Right forelimb (tissue), 1 donor: ENCODE results near the gene KRT32.
"Not testable (repeated sequence)": the region's sequence is repeated elsewhere in the genome, so short reads cannot be mapped to it uniquely, and the experiment has no call there.

Experiments used
- DNase-seq: peaks from one replicate; pipeline ENCODE4 v3.0.0-alpha.2; 2018

The KRT32 gene

DNA sequence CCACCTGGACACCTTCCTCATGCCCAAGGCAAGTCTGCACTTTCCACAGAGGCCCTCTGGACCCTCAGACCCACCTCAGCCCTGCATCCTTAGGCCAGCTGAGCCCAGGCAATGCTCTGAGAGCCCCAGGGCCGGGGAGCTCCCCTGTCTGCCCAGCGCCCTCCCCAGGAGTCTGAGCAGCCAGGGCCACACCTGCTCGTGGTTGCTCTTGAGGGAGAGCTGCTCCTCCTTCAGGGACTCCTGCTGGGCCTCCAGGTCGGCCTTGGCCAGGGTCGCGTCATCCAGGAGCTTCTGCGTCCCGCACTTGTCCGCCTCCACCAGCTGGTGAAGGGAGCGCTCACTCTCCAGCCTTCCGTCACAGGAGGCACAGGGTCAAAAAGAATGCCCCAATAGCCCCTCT is 44.6 kb downstream of the KRT32 start:
- not testable (repeated sequence) for DNase-seq

DNA sequence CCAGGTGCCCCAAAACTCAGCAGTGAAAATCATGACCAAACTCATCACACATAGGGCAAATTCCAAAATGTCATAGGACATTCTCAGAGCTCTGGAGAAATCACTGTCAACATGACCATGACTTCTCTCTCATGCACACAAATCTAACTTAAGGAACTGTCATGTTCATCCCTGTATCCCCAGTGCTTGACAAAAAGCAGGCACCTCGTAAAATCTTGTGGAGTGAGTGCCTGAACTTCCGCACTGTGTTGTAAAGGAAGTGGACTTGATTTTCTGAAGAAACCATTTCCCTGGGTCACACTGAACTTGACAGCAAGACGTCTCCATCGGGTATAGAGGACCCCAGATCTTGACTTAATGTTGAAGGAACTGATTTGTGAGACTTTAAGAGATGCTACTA is 45.6 kb downstream of the KRT32 start:
- no peak for DNase-seq

DNA sequence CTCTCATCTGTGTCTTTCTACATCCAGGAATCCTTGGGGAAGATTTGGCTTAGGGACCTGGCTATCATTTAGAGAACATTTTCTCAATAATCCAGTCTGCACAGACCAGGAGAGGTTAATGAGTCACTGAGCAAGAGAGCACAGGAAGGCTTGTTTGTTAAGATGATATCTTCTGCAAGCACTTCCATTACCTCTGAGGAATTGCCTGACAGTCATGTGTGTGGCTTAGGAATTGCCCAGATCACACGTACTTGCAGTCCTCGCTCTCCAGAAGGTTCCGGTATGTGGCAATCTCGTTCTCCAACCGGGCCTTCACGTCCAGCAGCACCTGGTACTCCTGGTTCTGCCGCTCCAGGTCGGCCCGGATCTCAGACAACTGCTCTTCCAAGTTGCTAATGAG is 46.1 kb downstream of the KRT32 start:
- DNase-seq: no peak

DNA sequence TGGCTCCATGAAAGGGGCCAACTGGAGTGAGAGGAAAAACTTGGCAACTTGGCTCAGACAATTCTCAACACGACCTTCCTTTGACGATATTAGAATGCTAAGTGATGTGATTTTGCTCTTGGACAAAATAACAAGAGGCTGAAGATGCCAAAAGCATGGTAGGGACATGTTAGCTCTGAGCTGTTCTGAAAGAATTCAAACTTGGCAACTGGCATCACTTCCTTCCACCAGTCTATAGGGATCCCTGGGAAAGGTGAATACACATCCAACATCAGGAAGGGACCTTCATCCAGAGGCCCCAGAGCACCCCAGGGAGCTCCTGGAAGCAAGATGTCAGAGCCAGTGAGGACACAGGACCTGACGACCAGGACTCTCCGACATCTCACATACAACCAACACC is 47.1 kb downstream of the KRT32 start:
- DNase-seq: no peak

DNA sequence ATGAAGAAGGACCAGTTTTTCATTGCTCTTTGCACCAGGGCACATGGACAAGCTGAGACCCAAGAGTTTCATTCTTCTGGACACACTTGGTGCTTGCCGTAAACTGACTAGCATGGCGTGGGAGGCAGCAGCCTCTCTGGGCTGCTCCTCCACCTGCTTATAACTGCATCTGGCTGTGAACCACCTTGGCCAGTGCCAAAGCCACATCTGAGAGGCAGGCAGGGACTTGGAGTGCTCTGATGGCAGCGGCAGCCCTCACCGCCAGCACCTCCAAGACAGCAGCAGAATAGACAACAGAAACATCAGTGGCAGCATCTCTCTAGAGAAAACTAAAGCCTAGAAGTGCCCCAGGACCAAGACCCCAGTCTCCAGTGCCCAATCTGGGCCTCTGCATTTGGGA is 47.5 kb downstream of the KRT32 start:
- no peak for DNase-seq

DNA sequence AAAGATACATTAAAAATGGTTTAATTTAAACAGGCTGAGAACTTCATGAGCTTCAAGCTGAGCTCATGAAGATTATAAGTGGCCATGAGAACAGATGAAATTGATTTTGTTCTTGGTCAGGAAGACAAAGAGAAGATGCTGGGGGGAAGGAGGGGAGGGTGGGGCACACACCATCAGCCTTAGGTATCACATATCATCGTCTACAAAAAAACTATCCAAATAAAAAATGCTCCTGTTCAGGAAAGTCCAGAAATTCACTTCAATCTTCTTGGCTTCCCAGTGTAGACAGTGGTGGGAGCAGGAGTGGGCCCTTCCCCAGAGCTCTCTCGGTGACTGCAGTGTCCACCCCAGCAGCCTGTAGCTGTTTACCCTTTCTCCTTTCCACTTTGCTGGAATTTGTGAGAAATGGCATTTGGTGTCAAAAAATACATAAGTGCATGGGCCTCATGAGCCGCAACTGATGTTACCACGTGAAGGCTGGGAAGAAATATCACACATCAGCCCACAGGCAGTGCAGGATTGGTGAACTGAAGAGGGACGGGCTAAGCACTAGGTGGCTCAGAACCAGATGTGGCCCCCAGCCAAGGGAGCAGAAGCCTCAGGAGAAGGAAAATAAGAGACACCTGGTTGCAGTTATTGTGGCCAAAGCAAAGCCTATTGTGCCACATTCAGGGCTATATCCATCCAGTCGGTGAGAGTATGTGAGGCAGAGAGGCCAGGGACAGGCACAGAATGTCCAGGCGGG is 48.9 kb downstream of the KRT32 start:
- DNase-seq: no peak

DNA sequence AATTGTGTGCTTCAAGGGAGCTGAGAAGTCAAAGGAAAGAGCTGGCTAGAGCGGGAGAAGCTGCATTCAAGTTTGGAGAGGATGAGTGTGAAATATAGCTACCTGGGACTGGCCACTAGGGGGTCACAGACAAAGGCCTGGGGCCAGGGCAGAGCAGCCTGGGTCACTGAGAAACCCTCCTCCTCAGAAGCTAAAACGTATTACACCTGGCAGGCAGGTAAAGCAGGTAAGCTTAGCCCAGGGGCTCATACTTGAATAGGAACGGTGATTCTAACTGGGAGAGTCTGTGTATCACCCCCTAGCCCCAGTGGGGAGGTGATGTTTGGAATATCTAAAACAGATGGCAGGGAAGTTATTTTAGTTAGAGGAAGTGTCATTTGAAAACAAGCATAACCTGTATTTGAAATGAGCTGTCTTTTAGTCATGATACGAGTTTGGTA is 49.6 kb downstream of the KRT32 start:
- no peak for DNase-seq

DNA sequence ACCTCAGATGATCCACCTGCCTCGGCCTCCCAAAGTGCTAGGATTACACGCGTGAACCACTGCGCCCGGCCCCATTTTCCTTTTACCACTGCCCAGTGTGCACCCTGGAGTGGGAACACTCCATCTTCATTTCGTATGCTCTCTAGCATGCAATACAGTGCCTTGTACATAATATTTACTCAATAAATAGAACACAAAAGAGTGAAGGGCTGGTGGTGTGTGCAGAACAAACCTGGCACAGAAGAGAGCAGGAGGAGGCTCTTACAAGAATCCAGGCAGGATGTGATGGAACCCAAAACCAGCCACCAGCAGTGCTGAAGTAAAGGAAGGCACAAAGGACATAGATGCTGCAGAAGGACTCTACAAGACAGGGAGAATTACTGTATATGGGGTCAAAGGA is 50.1 kb downstream of the KRT32 start:
- DNase-seq: no peak

DNA sequence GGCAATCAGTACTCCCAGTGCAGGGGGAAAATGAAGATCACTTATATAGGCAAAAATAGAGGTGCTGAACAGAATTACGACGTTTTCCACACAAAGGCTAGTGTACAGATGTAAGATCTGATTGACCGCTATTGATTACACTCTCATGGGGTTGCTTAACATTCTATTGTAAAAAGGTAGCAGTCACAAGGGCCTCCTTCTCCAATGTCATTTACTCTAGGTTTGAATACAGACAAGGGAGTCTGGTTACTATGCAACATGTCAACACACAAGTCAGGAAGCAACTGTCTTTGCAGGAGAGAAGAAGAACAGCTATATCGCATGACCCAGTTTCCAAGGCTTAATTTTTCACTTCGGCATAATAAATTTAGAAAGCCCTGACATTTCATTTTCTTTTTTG is 50.7 kb downstream of the KRT32 start:
- no peak for DNase-seq

DNA sequence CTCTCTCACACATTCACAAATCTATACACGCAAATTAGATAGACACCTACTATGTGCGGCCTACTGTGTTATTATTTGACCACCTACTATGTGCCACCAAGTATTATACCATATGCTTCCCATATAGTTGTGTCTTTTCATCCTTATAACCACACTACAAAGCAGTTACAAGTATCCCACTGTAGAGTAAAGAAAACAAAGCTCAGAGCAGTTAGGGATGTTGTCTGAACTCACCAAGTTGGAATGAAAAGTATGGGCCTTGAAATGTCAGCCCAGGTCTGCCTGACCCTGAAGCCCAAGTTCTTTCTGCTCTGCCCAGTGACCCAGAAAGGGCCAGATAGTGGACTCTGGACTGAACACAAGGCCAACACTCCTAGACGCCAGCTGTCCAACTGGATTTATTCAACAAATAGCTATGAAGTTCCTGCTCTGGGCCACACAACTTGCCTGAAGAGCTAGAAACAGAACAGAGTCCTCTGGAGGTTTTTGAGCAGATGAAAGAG is 51.3 kb downstream of the KRT32 start:
- DNase-seq: no peak

DNA sequence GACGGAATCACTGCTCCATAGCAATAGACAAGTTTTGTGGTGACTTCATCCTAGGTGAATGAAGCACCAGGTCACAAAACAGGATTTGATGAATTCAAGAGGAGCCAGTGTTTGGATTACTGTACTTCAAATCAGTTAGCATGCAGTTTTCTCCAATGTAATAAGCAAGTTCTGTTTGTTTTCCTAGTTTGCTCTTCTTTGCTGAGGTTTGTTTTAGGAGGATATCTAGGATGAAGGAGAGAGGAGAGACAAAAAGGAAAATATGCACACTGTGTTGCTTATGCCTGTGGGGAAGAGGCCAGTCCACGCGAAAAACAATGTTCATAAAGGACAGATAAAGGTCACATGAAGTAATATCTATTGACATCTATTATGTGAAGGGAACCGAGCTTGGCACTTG is 51.8 kb downstream of the KRT32 start:
- no peak for DNase-seq

DNA sequence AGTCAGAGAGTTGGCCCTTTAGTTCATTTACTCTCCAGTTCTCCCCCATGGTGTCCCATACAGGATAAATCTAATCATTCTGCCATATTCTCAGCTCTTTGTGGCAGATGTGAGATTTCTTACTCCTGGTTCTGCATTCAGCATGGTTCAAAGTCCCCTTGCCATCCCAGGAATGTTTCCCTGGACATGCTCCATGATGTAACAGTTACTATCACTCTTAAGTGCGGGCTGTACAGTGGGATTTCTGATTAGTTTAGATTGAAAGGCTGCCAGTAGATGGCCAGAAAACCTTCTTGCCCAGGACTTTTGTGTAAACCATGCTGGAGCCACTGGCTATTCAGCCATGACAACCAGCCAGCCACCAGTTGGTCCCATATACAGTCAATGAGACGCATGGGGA is 53.2 kb downstream of the KRT32 start:
- DNase-seq: no peak

DNA sequence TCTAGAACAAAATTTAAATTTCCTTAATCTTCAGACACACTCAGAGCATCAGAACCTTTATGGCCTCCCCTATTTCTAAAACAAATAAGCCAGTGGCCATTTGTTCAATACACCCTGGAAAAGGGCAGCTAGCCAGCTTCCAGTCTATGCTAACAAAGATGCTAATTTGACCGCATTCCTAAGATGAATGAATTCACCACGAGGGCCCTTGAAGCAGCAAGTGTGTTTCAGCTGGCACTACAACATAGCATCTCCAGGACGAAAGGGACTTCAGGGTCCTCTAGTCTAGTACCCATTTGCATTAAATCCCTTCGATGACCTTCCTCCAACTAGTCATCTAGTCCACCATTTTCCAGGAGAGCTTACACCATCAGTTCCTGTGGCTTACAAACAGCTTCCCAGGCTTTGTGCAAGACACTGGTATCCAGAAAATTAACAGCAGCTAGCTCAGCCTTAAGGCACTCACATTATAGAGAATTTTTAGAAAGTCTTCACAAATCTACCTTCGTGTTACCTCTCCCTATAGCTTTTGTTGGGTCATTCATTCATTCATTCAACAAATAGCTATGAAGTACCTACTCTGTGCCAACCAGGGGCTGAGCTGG is 53.7 kb downstream of the KRT32 start:
- DNase-seq: no peak

DNA sequence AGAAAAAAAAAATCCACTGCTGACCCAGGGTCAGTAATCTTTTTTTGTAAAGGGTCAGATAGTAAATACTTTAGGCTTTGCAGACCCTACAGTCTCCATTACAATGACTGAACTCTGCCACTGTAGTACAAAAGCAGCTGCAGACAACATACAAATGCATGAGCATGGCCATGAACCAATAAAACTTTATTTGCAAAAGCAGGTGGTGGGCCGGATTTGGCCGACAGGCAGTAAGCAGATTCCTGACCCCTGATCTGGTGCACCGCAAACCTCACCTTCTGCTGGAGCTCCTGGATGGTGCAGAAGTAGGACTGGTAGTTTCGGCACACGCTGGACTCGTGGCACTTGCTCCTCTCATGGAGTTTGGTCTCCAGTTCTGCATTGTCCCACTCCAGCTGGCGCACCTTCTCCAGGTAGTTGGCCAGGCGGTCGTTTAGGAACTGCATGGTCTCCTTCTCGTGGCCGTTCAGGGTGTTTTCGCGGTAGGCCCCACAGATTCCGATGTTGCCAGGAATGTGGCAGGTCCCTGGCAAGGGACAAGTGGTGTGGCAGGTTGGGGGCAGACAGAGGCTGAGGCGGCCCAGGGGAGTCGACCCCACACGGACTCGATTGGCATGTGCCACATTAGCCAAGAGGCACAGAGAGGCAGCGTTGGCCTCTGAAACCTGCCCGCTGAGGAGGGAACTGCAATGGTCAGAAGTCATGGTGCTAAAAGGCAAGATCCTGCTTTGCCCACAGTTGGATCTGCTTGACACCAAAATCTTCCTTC is 55.9 kb downstream of the KRT32 start:
- no peak for DNase-seq
